Measurements from ENCODE around the gene TBCD.

DNA sequence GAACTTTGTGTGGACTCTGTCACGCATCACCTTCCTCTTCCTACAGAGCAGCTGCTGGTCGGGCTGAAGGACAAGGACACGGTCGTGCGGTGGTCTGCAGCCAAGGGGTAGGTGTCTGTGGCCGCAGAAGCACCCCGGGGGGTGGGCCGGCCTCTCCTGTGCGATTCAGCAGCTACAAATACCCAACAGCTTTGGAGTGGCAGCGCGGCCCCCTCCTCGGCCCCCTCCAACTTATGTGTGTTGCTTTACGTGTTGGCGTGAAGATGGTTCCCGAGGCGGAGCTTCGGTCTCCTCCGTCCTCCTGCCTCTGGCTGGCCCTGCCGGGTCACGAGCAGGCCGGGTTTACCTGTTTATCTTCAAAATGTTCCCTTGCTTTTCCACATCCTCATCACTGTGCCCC, 55.7 kb downstream of the TBCD start:
- TF ChIP-seq, protein P1, sequence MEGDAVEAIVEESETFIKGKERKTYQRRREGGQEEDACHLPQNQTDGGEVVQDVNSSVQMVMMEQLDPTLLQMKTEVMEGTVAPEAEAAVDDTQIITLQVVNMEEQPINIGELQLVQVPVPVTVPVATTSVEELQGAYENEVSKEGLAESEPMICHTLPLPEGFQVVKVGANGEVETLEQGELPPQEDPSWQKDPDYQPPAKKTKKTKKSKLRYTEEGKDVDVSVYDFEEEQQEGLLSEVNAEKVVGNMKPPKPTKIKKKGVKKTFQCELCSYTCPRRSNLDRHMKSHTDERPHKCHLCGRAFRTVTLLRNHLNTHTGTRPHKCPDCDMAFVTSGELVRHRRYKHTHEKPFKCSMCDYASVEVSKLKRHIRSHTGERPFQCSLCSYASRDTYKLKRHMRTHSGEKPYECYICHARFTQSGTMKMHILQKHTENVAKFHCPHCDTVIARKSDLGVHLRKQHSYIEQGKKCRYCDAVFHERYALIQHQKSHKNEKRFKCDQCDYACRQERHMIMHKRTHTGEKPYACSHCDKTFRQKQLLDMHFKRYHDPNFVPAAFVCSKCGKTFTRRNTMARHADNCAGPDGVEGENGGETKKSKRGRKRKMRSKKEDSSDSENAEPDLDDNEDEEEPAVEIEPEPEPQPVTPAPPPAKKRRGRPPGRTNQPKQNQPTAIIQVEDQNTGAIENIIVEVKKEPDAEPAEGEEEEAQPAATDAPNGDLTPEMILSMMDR (conservative IDR thresholded peaks at IDR 0.05 in 1 of 2, IDR thresholded peaks at IDR 0.05 in 1 of 2; ENCODE audit: low read depth in 1 of 2, low read length in 2 of 2): no peak
- no peak for TF ChIP-seq EZH2 (IDR thresholded peaks at IDR 0.05; ENCODE audit: low read length, missing control alignments)

All from fibroblast of lung (primary cell).